ENCODE measurements around the gene SIGLEC1.

Gene SIGLEC1

DNA sequence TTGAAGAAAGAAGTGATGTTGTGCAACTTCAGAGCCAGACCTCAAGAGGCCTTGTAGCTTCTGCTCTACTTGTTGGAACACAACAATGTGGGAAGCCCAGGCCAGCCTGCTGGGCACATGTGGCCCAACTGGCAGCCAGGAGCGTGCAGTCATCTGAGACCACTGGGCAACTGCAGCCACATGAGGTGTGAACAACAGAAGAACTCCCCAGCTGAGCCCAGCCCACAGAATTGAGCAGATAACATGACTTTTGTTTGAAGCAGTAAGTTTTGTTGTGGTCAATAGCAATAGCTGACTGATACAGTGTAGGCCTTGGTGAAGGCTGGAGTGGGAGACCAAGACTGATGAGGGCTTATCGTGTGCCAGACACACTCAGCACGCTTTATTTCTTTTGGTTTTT, 22.0 kb downstream of the SIGLEC1 start:
- no peak overlapping the region for H3K4me2 ChIP-seq (ENCODE audit: low read depth, low read length, poor library complexity, severe bottlenecking)
- no peak overlapping the region for H2AFZ ChIP-seq (ENCODE audit: low read length)
- no peaks in the 10 kb centered on the region for H3K27me3 ChIP-seq (ENCODE audit: insufficient read depth, low read length, poor library complexity, severe bottlenecking)
- H3K79me2 ChIP-seq (ENCODE audit: insufficient read depth, low read length) = no peaks in the 10 kb centered on the region
- no peak overlapping the region for H3K9ac ChIP-seq (ENCODE audit: low read depth, low read length, poor library complexity, severe bottlenecking)
- TF ChIP-seq EZH2phosphoT487 (IDR thresholded peaks at IDR 0.05; ENCODE audit: borderline replicate concordance) = no peak
- TF ChIP-seq, protein P1, sequence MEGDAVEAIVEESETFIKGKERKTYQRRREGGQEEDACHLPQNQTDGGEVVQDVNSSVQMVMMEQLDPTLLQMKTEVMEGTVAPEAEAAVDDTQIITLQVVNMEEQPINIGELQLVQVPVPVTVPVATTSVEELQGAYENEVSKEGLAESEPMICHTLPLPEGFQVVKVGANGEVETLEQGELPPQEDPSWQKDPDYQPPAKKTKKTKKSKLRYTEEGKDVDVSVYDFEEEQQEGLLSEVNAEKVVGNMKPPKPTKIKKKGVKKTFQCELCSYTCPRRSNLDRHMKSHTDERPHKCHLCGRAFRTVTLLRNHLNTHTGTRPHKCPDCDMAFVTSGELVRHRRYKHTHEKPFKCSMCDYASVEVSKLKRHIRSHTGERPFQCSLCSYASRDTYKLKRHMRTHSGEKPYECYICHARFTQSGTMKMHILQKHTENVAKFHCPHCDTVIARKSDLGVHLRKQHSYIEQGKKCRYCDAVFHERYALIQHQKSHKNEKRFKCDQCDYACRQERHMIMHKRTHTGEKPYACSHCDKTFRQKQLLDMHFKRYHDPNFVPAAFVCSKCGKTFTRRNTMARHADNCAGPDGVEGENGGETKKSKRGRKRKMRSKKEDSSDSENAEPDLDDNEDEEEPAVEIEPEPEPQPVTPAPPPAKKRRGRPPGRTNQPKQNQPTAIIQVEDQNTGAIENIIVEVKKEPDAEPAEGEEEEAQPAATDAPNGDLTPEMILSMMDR (conservative IDR thresholded peaks at IDR 0.05; ENCODE audit: low read length) = no peak
- H3K9me3 ChIP-seq (ENCODE audit: insufficient read depth, low read depth, low read length) = no peaks in the 10 kb centered on the region
- H4K20me1 ChIP-seq (ENCODE audit: insufficient read depth, low read length, poor library complexity, severe bottlenecking) = no peaks in the 10 kb centered on the region
- no peaks in the 10 kb centered on the region for H3K9me2 ChIP-seq (replicated peaks; ENCODE audit: low read depth, low read length)
- no peaks in the 10 kb centered on the region for H3K36me3 ChIP-seq (ENCODE audit: insufficient read depth, low read length)
- no peak overlapping the region for H3K4me3 ChIP-seq (ENCODE audit: low read length, poor library complexity, severe bottlenecking)
- no peaks in the 10 kb centered on the region for H3F3A ChIP-seq (ENCODE audit: low read depth)
- H3K4me1 ChIP-seq (ENCODE audit: insufficient read depth, low read length, poor library complexity, severe bottlenecking) = no peaks in the 10 kb centered on the region

DNA sequence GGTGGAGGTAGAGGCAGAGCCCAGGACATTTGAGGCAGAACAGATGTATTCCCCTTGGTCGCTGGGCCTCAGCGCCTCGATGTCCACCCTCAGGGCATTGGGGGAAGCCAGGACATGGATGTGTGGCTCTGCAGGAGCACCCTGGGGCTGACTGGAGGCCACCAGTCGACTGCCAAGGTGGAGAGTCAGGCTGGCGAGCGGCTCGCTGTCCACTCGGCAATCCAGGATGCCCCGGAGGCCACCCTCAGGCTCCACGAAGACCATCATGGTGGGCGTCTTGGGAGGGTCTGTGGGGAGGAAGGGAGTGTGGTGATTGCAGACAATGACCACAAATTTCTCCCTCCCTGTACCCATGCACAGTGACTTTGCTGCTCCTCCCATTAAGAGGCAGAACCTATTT, 22.4 kb downstream of the SIGLEC1 start:
- H2AFZ ChIP-seq (ENCODE audit: low read length) = no peak overlapping the region
- no peak overlapping the region for H3K9ac ChIP-seq (ENCODE audit: low read depth, low read length, poor library complexity, severe bottlenecking)

DNA sequence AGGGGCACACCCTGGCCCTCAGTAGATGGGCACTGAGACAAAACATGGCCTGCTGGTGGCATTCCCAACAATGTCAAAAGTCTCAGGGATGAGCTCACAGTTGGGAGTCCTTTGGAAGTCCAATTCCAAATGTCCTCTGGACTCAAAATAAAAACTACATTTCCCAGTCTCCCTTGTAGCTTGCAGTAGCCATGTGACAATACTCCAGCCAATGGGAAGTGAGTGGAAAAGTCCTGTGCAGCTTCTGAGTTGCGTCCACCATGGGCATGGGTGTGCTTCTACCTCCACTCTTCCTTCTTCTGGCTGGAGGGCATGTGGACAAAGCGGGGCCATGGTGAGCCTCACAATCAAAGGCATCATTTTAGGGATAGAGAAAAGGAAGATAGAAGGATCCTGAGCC, 24.7 kb downstream of the SIGLEC1 start:
- Histone ChIP-seq H3K4me1 (ENCODE audit: insufficient read depth, low read length, poor library complexity, severe bottlenecking) (no peaks in the 10 kb centered on the region), H3K4me2 (ENCODE audit: low read depth, low read length, poor library complexity, severe bottlenecking) (no peak overlapping the region), H3K9ac (ENCODE audit: low read depth, low read length, poor library complexity, severe bottlenecking) (no peak overlapping the region), H3F3A (ENCODE audit: low read depth) (no peaks in the 10 kb centered on the region), H2AFZ (ENCODE audit: low read length) (no peak overlapping the region), H3K4me3 (ENCODE audit: low read length, poor library complexity, severe bottlenecking) (no peak overlapping the region), H3K79me2 (ENCODE audit: insufficient read depth, low read length) (no peaks in the 10 kb centered on the region), H3K27me3 (ENCODE audit: insufficient read depth, low read length, poor library complexity, severe bottlenecking) (no peaks in the 10 kb centered on the region), H3K36me3 (ENCODE audit: insufficient read depth, low read length) (no peaks in the 10 kb centered on the region), H3K9me3 (ENCODE audit: insufficient read depth, low read depth, low read length) (no peaks in the 10 kb centered on the region), H4K20me1 (ENCODE audit: insufficient read depth, low read length, poor library complexity, severe bottlenecking) (no peaks in the 10 kb centered on the region), H3K9me2 (replicated peaks; ENCODE audit: low read depth, low read length) (no peaks in the 10 kb centered on the region)
- TF ChIP-seq EZH2phosphoT487 (IDR thresholded peaks at IDR 0.05; ENCODE audit: borderline replicate concordance) = no peak
- TF ChIP-seq, protein P1 (conservative IDR thresholded peaks at IDR 0.05; ENCODE audit: low read length) = no peak

More for the DNA sequence above, 22.4 kb downstream of the SIGLEC1 start:
- Histone ChIP-seq H3K4me1 (ENCODE audit: insufficient read depth, low read length, poor library complexity, severe bottlenecking) (no peaks in the 10 kb centered on the region), H4K20me1 (ENCODE audit: insufficient read depth, low read length, poor library complexity, severe bottlenecking) (no peaks in the 10 kb centered on the region), H3K9me2 (replicated peaks; ENCODE audit: low read depth, low read length) (no peaks in the 10 kb centered on the region), H3K79me2 (ENCODE audit: insufficient read depth, low read length) (no peaks in the 10 kb centered on the region), H3K4me2 (ENCODE audit: low read depth, low read length, poor library complexity, severe bottlenecking) (no peak overlapping the region), H3K36me3 (ENCODE audit: insufficient read depth, low read length) (no peaks in the 10 kb centered on the region), H3K4me3 (ENCODE audit: low read length, poor library complexity, severe bottlenecking) (no peak overlapping the region), H3K27me3 (ENCODE audit: insufficient read depth, low read length, poor library complexity, severe bottlenecking) (no peaks in the 10 kb centered on the region), H3K9me3 (ENCODE audit: insufficient read depth, low read depth, low read length) (no peaks in the 10 kb centered on the region), H3F3A (ENCODE audit: low read depth) (no peaks in the 10 kb centered on the region)
- no peak for TF ChIP-seq EZH2phosphoT487 (IDR thresholded peaks at IDR 0.05; ENCODE audit: borderline replicate concordance)
- TF ChIP-seq, protein P1 (conservative IDR thresholded peaks at IDR 0.05; ENCODE audit: low read length) = no peak
